Activated naive CD4-positive, alpha-beta T cell treated with anti-CD3 and anti-CD28 coated beads, Interleukin-2, amount 50 U/mL, for 24 hours (primary cell): Measurements from ENCODE around the gene QRICH1.

Source experiments
- H3K27ac Mint-ChIP-seq: one replicate; pipeline ENCODE4 v1.8.0; 2021; ENCODE audit warnings: mild to moderate bottlenecking, mixed read lengths
- H3K27me3 Mint-ChIP-seq: one replicate; pipeline ENCODE4 v1.8.0; 2021; ENCODE audit warnings: mixed read lengths
- H3K36me3 Mint-ChIP-seq: one replicate; pipeline ENCODE4 v1.8.0; 2021; ENCODE audit warnings: mixed read lengths
- H3K4me1 Mint-ChIP-seq: one replicate; pipeline ENCODE4 v1.8.0; 2021; ENCODE audit warnings: mixed read lengths
- H3K4me3 Mint-ChIP-seq: one replicate; pipeline ENCODE4 v1.8.0; 2021; ENCODE audit warnings: mild to moderate bottlenecking, mixed read lengths
- H3K9me3 Mint-ChIP-seq: one replicate; pipeline ENCODE4 v1.8.0; 2021; ENCODE audit warnings: mixed read lengths

Gene QRICH1

GRCh38 chr3:49028298-49028672 lies 65.6 kb downstream of the QRICH1 start:
- Mint-ChIP-seq H3K27ac (peak overlapping the region; percentile 97), H3K9me3 (no peaks in the 10 kb centered on the region), H3K27me3 (no peaks in the 10 kb centered on the region), H3K4me3 (peak overlapping the region; percentile 98), H3K36me3 (peaks cover 22% of the 10 kb centered on the region), H3K4me1 (peaks cover 51% of the 10 kb centered on the region)

- H3K4me1 Mint-ChIP-seq, result peaks cover 55% of the 10 kb centered on the region
These were observed 66.2 kb downstream of the QRICH1 start for GRCh38 chr3:49027634-49028033.

GRCh38 chr3:49026536-49026935 lies 67.3 kb downstream of the QRICH1 start:
- Mint-ChIP-seq H3K36me3 (peaks cover 25% of the 10 kb centered on the region), H3K9me3 (no peaks in the 10 kb centered on the region), H3K27me3 (no peaks in the 10 kb centered on the region), H3K4me3 (peak overlapping the region; percentile 26), H3K4me1 (peaks cover 55% of the 10 kb centered on the region), H3K27ac (peak overlapping the region; percentile 35)

More at GRCh38 chr3:49027634-49028033, 66.2 kb downstream of the QRICH1 start:
- H3K27ac Mint-ChIP-seq, result peak overlapping the region; percentile 97
- no peaks in the 10 kb centered on the region for H3K27me3 Mint-ChIP-seq
- H3K9me3 Mint-ChIP-seq, result no peaks in the 10 kb centered on the region
- peak overlapping the region; percentile 98 for H3K4me3 Mint-ChIP-seq
- H3K36me3 Mint-ChIP-seq, result peaks cover 24% of the 10 kb centered on the region

- Mint-ChIP-seq H3K36me3 (peaks cover 24% of the 10 kb centered on the region), H3K9me3 (no peaks in the 10 kb centered on the region), H3K4me1 (peaks cover 59% of the 10 kb centered on the region), H3K4me3 (peak overlapping the region; percentile 72), H3K27me3 (no peaks in the 10 kb centered on the region), H3K27ac (peak overlapping the region; percentile 89)
These were observed 67.9 kb downstream of the QRICH1 start for GRCh38 chr3:49025793-49026520.

- Mint-ChIP-seq H3K27ac (peak overlapping the region; percentile 89), H3K9me3 (no peaks in the 10 kb centered on the region), H3K4me1 (peaks cover 61% of the 10 kb centered on the region), H3K4me3 (peak overlapping the region; percentile 72), H3K27me3 (no peaks in the 10 kb centered on the region), H3K36me3 (peaks cover 24% of the 10 kb centered on the region)
These were observed 68.7 kb downstream of the QRICH1 start for GRCh38 chr3:49025005-49025792.

- Mint-ChIP-seq H3K27ac (no peak overlapping the region), H3K36me3 (peaks cover 24% of the 10 kb centered on the region), H3K4me1 (peaks cover 65% of the 10 kb centered on the region), H3K4me3 (no peak overlapping the region), H3K27me3 (no peaks in the 10 kb centered on the region), H3K9me3 (no peaks in the 10 kb centered on the region)
These were observed 69.4 kb downstream of the QRICH1 start for GRCh38 chr3:49024449-49024848.

GRCh38 chr3:49023775-49024174 lies 70.1 kb downstream of the QRICH1 start:
- H3K9me3 Mint-ChIP-seq, result no peaks in the 10 kb centered on the region
- peak overlapping the region; percentile 95 for H3K4me3 Mint-ChIP-seq
- no peaks in the 10 kb centered on the region for H3K27me3 Mint-ChIP-seq
- no peak overlapping the region for H3K27ac Mint-ChIP-seq
- peaks cover 22% of the 10 kb centered on the region for H3K36me3 Mint-ChIP-seq
- peaks cover 62% of the 10 kb centered on the region for H3K4me1 Mint-ChIP-seq

- H3K27me3 Mint-ChIP-seq, result no peaks in the 10 kb centered on the region
- peak overlapping the region; percentile 93 for H3K27ac Mint-ChIP-seq
- H3K4me3 Mint-ChIP-seq, result peak overlapping the region; percentile 95
- H3K9me3 Mint-ChIP-seq, result no peaks in the 10 kb centered on the region
- H3K4me1 Mint-ChIP-seq, result peaks cover 54% of the 10 kb centered on the region
- peaks cover 16% of the 10 kb centered on the region for H3K36me3 Mint-ChIP-seq
These were observed 71.1 kb downstream of the QRICH1 start for GRCh38 chr3:49022688-49023171.

- peaks cover 55% of the 10 kb centered on the region for H3K4me1 Mint-ChIP-seq
- peak within 1 kb of the TSS; percentile 99 for H3K27ac Mint-ChIP-seq
- H3K36me3 Mint-ChIP-seq, result peaks cover 13% of the 10 kb centered on the region
- H3K27me3 Mint-ChIP-seq, result no peaks in the 10 kb centered on the region
- H3K9me3 Mint-ChIP-seq, result no peaks in the 10 kb centered on the region
- peak within 1 kb of the TSS; percentile 99 for H3K4me3 Mint-ChIP-seq
These were observed 71.8 kb downstream of the QRICH1 start, which contains the start of gene NDUFAF3 for GRCh38 chr3:49021813-49022687. Gene NDUFAF3, plus strand, starts transcription at chr3:49022121. Its CDS starts 24 bp downstream, at chr3:49022145.

GRCh38 chr3:49021213-49021812 lies 72.6 kb downstream of the QRICH1 start:
- Mint-ChIP-seq H3K9me3 (no peaks in the 10 kb centered on the region), H3K27me3 (no peaks in the 10 kb centered on the region), H3K4me3 (peak overlapping the region; percentile 99), H3K27ac (peak overlapping the region; percentile 99), H3K36me3 (peaks cover 10% of the 10 kb centered on the region), H3K4me1 (peaks cover 51% of the 10 kb centered on the region)

GRCh38 chr3:49020330-49021212 lies 73.3 kb downstream of the QRICH1 start:
- Mint-ChIP-seq H3K4me3 (peak overlapping the region; percentile 99), H3K27ac (peak overlapping the region; percentile 77), H3K9me3 (no peaks in the 10 kb centered on the region), H3K4me1 (peaks cover 48% of the 10 kb centered on the region), H3K36me3 (peaks cover 6% of the 10 kb centered on the region), H3K27me3 (no peaks in the 10 kb centered on the region)

GRCh38 chr3:49019941-49020329 lies 73.9 kb downstream of the QRICH1 start:
- Mint-ChIP-seq H3K27me3 (no peaks in the 10 kb centered on the region), H3K9me3 (no peaks in the 10 kb centered on the region), H3K36me3 (peaks cover 4% of the 10 kb centered on the region), H3K27ac (peak overlapping the region; percentile 77), H3K4me1 (peaks cover 42% of the 10 kb centered on the region), H3K4me3 (peak overlapping the region; percentile 99)

- Mint-ChIP-seq H3K4me1 (peaks cover 32% of the 10 kb centered on the region), H3K27ac (peak overlapping the region; percentile 43), H3K9me3 (no peaks in the 10 kb centered on the region), H3K36me3 (peaks cover 4% of the 10 kb centered on the region), H3K4me3 (peak overlapping the region; percentile 99), H3K27me3 (no peaks in the 10 kb centered on the region)
These were observed 75.2 kb downstream of the QRICH1 start for GRCh38 chr3:49018707-49019006.

GRCh38 chr3:49017971-49018706 lies 75.7 kb downstream of the QRICH1 start, which contains the start of gene DALRD3:
Gene DALRD3, minus strand, starts transcription at chr3:49018580. Its CDS starts 16 bp downstream, at chr3:49018564.
- Mint-ChIP-seq H3K9me3 (no peaks in the 10 kb centered on the region), H3K4me1 (peaks cover 29% of the 10 kb centered on the region), H3K27ac (peak within 1 kb of the TSS; percentile 59), H3K36me3 (peaks cover 4% of the 10 kb centered on the region), H3K27me3 (no peaks in the 10 kb centered on the region), H3K4me3 (peak within 1 kb of the TSS; percentile 99)
